ENCODE data around the gene BTAF1. TPM values are rescaled to one million over a fixed set of nuclear protein-coding genes. Genes with fewer than 3 reads are reported as not detected.

The BTAF1 gene
- polyA plus RNA-seq, 1 donor (not counting 4 experiments of a cell fraction or from before 2014, with no cell fraction given), result 42.9 TPM

DNA sequence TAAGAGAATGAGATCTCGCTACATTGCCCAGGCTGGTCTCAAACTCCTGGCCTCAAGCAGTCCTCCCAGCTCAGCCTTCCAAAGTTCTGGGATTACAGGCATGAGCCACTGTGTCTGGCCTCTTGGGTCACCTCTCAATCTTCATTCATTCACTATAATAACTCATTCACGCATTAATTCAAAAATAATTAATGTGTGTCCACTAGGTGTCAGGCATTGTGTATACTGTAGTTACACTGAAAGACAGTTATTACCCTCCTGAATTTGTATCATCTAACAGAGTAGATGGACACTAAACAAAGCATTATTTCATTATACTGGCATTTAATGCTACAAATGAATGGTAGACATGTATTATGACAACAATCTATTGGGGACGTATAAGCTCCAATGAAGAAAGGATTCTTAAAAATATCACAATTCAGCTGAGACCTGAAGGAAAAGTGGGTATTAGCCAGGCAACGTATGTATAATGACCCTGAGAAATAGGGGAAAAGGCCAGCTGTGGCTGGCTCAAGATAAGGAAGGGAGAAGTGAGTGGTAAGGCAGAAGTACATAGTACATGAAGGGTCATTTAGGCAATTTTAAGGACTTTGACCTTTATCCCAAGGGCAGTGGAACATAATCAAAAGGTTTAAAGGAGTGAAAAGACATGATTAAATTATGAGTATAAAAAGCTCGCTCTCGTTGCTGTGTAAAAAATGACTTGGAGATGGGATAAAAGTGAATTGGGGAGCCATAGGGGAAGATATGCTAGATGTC lies 150.7 kb downstream of the BTAF1 start:
- Histone ChIP-seq H3K79me2 (ENCODE audit: control insufficient read depth, insufficient read depth, low read length) (no peaks in the 10 kb centered on the region), H3K4me2 (ENCODE audit: control insufficient read depth, extremely low read depth, insufficient read depth, low read depth, low read length) (no peak overlapping the region), H3K27me3 (ENCODE audit: control insufficient read depth, extremely low read depth, insufficient read depth, low read length) (no peaks in the 10 kb centered on the region), H3K4me1 (ENCODE audit: control insufficient read depth, extremely low read depth, insufficient read depth, low read length) (peaks cover 3% of the 10 kb centered on the region), H2AFZ (ENCODE audit: control insufficient read depth, low read length) (no peak overlapping the region), H3K9ac (ENCODE audit: control insufficient read depth, extremely low read depth, insufficient read depth, low read length) (no peak overlapping the region), H3K9me1 (ENCODE audit: control insufficient read depth, extremely low read depth, insufficient read depth, low read length) (no peaks in the 10 kb centered on the region), H3K27ac (ENCODE audit: control insufficient read depth, insufficient read depth, low read length) (no peak overlapping the region), H3K36me3 (ENCODE audit: control insufficient read depth in 2 of 2, extremely low read depth in 1 of 2, insufficient read depth in 2 of 2, low read length in 2 of 2) (no peaks in the 10 kb centered on the region), H4K20me1 (ENCODE audit: control insufficient read depth, extremely low read depth, insufficient read depth, low read length) (no peaks in the 10 kb centered on the region), H3K4me3 (ENCODE audit: control insufficient read depth in 2 of 3, extremely low read depth in 1 of 3, insufficient read depth in 2 of 3, low read depth in 1 of 3, low read length in 3 of 3) (no peak overlapping the region), H3K9me3 (ENCODE audit: control insufficient read depth, low read depth, low read length) (no peaks in the 10 kb centered on the region)
- DNase-seq (ENCODE audit: low read depth, low spot score), result no peak
- no peak for FAIRE-seq
- dilution Hi-C loops (cut with MboI; ENCODE audit: extremely low pct_ligation_motif_present, low sequenced_read_pairs), result no loop called here
- no peak for TF ChIP-seq EZH2 (IDR thresholded peaks at IDR 0.05; ENCODE audit: low read length)
- TF ChIP-seq, protein P1, sequence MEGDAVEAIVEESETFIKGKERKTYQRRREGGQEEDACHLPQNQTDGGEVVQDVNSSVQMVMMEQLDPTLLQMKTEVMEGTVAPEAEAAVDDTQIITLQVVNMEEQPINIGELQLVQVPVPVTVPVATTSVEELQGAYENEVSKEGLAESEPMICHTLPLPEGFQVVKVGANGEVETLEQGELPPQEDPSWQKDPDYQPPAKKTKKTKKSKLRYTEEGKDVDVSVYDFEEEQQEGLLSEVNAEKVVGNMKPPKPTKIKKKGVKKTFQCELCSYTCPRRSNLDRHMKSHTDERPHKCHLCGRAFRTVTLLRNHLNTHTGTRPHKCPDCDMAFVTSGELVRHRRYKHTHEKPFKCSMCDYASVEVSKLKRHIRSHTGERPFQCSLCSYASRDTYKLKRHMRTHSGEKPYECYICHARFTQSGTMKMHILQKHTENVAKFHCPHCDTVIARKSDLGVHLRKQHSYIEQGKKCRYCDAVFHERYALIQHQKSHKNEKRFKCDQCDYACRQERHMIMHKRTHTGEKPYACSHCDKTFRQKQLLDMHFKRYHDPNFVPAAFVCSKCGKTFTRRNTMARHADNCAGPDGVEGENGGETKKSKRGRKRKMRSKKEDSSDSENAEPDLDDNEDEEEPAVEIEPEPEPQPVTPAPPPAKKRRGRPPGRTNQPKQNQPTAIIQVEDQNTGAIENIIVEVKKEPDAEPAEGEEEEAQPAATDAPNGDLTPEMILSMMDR (optimal IDR thresholded peaks at IDR 0.05 in 1 of 3, IDR thresholded peaks at IDR 0.05 in 1 of 3, conservative IDR thresholded peaks at IDR 0.05 in 1 of 3; ENCODE audit: extremely low read depth in 1 of 3, insufficient read depth in 2 of 3, low read length in 3 of 3), result peak in 1 of 3 experiments; percentile 28

DNA sequence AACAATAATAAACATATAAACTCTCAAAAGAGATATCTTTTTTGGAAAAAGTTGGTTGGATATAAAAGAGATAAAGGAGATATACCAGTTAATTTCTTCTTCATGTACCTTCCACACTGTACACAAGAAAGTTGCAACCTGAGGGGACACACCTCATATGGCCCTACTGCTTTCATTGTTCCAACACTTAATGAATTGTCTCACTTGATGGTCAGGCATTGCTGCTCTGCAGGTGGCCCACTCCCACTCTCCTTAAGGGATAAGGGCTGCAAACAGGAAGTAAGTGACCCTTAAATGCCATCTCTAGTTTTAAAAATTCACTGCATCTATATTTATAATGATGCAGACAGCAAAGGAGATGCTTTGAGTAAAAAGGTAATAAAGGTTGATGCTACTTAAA lies 152.3 kb downstream of the BTAF1 start:
- dilution Hi-C loops (cut with MboI; ENCODE audit: extremely low pct_ligation_motif_present, low sequenced_read_pairs), result no loop called here
- Histone ChIP-seq H3K9me1 (ENCODE audit: control insufficient read depth, extremely low read depth, insufficient read depth, low read length) (no peaks in the 10 kb centered on the region), H3K27me3 (ENCODE audit: control insufficient read depth, extremely low read depth, insufficient read depth, low read length) (no peaks in the 10 kb centered on the region), H3K79me2 (ENCODE audit: control insufficient read depth, insufficient read depth, low read length) (no peaks in the 10 kb centered on the region), H3K4me2 (ENCODE audit: control insufficient read depth, extremely low read depth, insufficient read depth, low read depth, low read length) (no peak overlapping the region), H3K27ac (ENCODE audit: control insufficient read depth, insufficient read depth, low read length) (no peak overlapping the region), H3K36me3 (ENCODE audit: control insufficient read depth in 2 of 2, extremely low read depth in 1 of 2, insufficient read depth in 2 of 2, low read length in 2 of 2) (peaks cover 0 to under 1% of the 10 kb centered on the region in 2 experiments), H3K4me1 (ENCODE audit: control insufficient read depth, extremely low read depth, insufficient read depth, low read length) (peaks cover 3% of the 10 kb centered on the region), H3K9me3 (ENCODE audit: control insufficient read depth, low read depth, low read length) (no peaks in the 10 kb centered on the region), H4K20me1 (ENCODE audit: control insufficient read depth, extremely low read depth, insufficient read depth, low read length) (no peaks in the 10 kb centered on the region), H3K9ac (ENCODE audit: control insufficient read depth, extremely low read depth, insufficient read depth, low read length) (no peak overlapping the region), H2AFZ (ENCODE audit: control insufficient read depth, low read length) (no peak overlapping the region), H3K4me3 (ENCODE audit: control insufficient read depth in 2 of 3, extremely low read depth in 1 of 3, insufficient read depth in 2 of 3, low read depth in 1 of 3, low read length in 3 of 3) (no peak overlapping the region)
- FAIRE-seq, result no peak
- no peak for TF ChIP-seq EZH2 (IDR thresholded peaks at IDR 0.05; ENCODE audit: low read length)
- DNase-seq (ENCODE audit: low read depth, low spot score), result no peak

Data from keratinocyte (primary cell).